NCI-H1048 (cell line): ENCODE data around the gene C6orf58.

Source experiments
- DNase-seq: peaks from one replicate; lab custom pipeline; 2025; lab: John Stamatoyannopoulos, UW

The C6orf58 gene

DNA sequence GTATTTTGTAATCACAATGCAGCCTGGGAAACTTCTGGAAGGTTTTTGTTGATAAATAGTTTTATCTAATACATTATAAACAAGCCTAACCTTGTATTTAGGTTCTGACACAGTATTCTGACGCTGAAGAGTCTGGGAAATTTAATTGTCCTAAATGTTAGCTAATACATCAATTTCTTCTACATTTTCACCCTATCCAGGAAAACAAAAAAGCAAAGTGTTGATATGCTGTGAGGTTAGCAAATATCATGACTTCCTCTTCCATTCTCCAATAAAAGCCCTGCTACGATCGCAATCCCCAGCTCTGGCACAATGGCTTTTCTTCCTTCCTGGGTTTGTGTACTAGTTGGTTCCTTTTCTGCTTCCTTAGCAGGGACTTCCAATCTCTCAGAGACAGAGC is at the start of gene C6orf58:
TSS of gene C6orf58 (plus strand) at position 301 of the 400 bp plus-strand sequence. CDS start at position 313, 12 bp downstream.
- DNase-seq, result no peak

DNA sequence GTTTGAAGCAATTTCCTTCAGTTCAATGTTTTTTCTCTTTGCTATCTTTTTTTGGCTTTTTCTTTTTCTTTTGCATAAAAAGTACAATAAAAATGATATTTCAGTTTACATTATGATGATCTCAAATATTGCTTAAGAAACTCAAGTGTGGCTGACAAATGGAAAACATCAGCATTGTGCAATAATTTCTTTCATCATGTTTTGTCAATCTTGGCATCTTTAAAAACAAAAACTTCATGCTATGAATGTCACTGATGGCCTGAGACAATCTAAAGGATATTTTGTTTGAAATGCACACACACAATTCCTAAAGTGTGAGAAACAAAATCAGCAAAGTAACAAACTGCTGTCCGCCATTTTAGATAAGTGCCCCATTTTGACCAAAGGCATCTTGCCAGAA is 44.0 kb upstream of the C6orf58 start:
- DNase-seq, result no peak

- no peak for DNase-seq
Measured at GRCh38 chr6:127533736-127534135, 43.2 kb upstream of the C6orf58 start.

GRCh38 chr6:127538750-127539264 is 38.2 kb upstream of the C6orf58 start:
- no peak for DNase-seq

GRCh38 chr6:127539272-127539671 is 37.7 kb upstream of the C6orf58 start:
- DNase-seq, result no peak

DNA sequence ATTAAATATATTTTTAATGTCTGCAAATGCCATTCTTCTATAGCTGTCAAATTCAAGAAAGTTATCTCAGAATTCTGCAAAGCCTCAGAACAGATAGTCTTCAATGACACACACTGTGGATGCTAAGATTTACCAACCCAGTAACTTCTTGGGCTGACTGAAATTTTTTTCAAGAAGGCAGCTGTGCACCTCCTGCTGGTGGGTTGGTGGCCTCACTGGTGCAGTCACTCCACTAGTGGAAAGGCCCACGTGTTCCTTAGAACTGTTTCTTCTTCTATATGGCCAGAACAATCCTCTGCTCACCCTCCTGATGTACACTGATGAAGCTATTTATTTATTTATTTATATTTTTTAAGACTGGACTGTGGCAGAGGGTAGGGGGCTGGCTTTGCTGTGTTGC is 29.8 kb upstream of the C6orf58 start:
- no peak for DNase-seq

DNA sequence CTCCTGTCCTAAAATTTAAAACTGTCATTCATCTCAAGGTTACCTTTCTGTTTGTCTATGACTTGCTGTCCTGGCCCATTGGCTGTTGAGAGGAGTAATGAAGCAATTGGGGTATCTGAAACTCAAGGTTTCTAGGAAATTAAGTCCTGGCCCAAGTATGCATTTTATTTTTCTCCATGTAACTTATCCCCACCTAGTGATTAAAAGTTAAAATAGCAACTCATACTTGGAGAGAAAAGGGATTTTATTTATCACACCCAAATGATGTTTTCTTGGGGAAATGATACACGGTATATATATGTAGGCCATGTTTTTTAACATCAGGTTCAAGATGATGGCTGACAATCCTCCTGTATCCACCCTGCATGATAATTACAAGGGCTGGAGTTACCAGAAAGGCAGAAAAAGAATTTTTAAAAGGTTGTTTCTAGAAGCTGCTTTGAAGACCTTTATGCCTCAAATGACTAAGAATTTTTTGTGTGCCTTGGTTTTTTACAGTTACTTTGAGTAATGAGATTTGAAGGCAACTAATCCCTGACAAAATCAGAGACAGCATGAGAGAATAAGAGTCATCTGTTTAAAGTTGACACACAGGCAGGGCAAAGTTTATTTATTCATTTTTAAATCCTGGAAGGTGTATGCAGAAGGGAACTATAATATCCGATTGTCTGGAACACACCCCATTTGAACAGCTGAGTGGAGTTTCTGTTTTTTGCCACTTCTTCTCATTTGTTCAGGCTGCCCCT is 28.9 kb upstream of the C6orf58 start:
- DNase-seq, result no peak

GRCh38 chr6:127550403-127550802 is 26.6 kb upstream of the C6orf58 start:
- no peak for DNase-seq

- DNase-seq, result peak; percentile 27
Measured at GRCh38 chr6:127554435-127555006, 22.5 kb upstream of the C6orf58 start.

- DNase-seq, result no peak
Measured at GRCh38 chr6:127561660-127562059, 15.3 kb upstream of the C6orf58 start.

- DNase-seq, result no peak
Measured at GRCh38 chr6:127564761-127565160, 12.2 kb upstream of the C6orf58 start.

- DNase-seq, result no peak
Measured at GRCh38 chr6:127566119-127566518, 10.9 kb upstream of the C6orf58 start.

DNA sequence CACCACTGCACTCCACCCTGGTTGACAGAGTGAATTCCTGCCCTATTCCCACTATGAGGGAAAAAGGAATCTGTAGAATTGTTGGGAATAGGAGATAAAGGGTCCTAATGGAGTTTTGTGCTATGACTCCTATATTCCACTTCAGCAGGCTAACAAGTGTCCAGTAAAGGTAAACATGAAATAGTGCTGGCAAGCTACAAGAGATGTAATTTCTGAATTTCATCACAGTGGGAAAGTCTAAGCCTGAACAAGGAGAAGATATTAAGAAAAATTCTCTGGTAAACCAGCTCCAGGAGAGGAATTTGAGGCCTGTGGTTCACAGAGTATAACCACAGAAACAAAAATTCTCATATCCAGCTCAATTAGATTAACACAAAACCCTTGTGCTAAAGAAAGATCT is 10.3 kb upstream of the C6orf58 start:
- no peak for DNase-seq

DNA sequence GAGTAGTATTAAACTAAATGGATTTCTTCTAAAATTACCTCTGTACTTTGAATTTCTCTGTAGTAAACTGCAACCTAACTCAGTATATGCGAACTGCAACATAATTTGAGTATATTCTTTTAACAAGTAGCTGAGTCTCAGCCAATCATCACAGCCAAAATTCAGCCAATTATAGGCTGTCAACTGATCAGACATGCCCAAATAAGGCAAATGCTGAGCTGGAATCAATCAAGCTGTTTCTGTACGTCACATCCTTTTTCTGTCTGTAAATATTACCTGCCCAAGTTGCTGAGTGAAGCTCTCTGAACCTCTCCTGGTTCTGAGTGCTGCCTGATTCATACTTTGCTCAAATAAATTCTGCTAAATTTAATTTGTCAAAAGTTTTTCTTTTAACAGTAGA is 9.5 kb upstream of the C6orf58 start:
- DNase-seq, result no peak

- DNase-seq, result no peak
Measured at GRCh38 chr6:127570739-127571389, 6.1 kb upstream of the C6orf58 start.

DNA sequence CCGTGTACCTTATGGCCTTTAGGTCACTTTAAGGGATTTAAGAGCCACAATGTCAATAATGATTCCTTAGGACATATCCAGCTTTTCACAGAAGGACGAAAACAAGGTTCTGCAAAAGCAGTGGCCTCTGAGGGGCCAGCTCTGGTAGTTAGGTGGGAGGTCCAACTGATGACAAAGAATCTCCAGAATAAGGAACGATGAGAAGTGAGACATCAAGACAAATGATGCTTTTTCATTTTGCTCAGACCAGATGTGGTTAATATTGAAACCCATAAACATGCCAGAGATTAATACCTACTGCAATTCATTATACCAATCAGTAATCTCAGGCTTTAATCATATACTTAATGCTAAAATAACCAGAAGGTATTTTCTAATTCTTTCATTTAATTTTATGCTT is 1.9 kb downstream of the C6orf58 start:
- DNase-seq, result no peak

GRCh38 chr6:127581576-127581975 is 4.6 kb downstream of the C6orf58 start:
- DNase-seq, result no peak

DNA sequence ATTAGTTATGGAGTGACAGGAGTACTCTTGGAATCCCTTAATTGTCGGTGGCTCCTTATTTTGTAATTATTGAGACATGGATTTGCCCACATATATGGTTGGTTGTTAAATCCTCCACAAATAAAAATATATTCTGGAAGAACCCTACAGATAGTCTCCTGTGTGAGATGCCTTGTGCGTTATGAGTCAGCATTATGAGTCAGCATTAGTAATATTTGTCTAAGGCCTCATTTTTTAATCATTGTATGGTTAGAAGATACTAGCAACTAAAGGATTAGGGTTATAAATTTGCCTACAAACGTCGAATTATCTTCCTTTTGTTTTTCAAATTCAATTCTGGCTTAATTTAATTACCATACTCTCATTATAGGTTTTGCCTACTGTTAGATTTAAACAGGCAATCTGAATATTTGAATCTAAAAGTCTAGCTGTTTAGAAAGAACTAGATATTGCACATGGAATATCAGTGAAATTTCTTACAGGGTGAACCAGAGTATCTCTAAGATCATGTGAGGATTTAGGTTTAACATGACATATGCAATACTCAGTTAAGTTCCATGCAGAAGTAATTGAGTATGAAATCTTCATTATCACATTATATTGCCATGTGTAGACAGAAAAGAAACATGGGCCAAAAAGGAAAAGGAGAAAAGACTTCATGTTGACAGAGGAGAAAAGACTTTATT is 5.9 kb downstream of the C6orf58 start:
- no peak for DNase-seq

DNA sequence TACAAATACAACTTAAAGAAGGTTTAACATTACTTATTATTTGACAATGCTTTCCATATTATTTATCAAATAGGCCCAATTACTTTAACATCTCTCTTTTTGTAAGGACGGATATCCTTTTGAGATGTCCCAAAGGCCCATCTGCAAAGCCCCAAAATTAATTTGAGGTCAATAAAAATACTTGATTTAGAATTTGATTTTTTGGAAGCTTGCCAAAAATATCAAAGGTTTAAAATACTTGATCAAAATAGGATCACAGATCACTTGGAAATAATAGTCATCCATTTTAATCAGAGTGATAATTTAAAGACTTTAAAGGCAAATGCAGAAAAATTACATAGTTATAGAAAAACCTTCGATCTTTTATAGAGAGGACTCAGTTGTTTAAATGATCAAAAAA is 8.1 kb downstream of the C6orf58 start:
- DNase-seq, result no peak

DNA sequence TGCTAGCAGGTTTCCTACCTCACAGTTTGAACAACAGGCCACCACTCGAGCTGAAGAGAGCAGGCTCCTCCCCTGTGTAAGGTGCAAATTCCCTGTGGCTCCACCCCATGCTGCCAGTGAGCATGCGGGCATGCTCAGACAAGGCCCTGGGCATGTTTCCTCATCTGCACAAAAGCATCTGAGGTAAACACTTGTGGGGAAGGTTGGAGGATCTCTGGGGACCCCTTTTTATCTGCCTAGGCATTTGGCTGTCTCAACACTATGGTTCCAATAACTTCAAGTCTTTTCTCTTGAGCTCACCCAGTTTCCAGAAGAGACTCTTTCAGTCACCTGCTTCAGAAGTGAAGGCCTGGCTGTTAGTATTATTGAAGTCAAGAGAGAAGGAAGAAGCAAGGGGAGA is 9.4 kb downstream of the C6orf58 start:
- DNase-seq, result no peak

DNA sequence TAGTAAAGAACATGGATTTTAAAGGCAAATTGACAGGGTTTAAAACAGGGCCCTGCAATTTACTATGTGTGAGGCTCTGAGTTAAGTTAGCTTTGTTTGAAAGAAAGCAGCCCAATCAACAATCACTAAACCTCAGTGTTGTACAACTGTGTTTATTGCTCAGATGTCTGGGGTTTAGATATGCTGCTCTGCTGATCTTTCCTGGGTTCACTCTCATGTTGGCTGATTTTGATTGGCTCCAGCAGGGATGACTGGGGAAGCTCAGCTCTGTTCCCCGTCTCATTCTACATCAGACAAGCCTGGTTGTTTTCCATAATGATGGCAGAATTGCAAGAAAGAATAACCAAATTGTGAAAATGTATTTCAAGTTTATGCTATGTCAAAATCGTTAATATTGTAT is 10.9 kb downstream of the C6orf58 start:
- DNase-seq, result no peak

DNA sequence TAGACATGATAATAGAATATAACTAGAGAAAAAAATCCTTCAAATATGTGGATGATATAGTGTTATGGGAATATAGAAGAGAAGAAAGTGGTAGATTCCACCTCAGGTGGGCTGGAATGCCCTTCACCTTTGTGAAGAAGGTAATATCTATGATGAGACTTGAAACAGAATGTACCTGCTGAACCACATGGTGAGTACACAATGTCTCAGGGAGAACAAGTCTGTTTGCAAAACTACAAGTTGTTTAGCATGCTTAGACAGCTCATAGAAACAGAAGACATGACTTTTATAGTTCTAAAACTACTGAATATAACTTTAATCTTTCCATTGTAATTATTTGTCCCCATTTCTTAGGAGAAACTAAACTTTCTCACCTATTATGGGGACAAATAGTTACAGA is 12.2 kb downstream of the C6orf58 start:
- no peak for DNase-seq

DNA sequence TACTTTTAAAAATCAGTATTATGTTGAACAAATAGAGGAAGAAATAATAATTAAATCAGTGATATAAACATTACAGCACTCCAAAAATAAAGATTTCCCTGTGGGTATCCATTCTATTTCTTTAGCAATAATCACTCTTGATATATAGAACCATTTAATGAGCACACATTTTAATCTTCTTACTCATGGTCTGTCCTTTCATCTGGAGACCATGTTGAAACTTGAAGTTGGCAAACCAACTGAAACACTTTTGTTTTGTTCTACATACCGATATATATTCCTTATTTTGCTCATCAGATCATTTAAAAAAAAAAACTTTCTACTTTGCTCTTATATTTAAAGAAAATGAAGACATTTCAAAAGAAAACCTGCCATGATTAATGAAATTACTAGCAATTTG is 13.4 kb downstream of the C6orf58 start:
- no peak for DNase-seq
